Measurements from ENCODE around the gene TSKS.

TSKS gene

GRCh38 chr19:49799798-49800376 is 36.8 kb upstream of the TSKS start:
- TF ChIP-seq CTCF (IDR thresholded peaks at IDR 0.05; ENCODE audit: unreplicated experiment in 3 of 3) = no peak
- no peaks in the 10 kb centered on the region for H3K27me3 Mint-ChIP-seq (ENCODE audit: low read depth)
- peaks cover 49% of the 10 kb centered on the region for H3K36me3 Mint-ChIP-seq (ENCODE audit: low read depth)
- no peak overlapping the region for H3K27ac Mint-ChIP-seq
- H3K4me1 Mint-ChIP-seq = peaks cover 13% of the 10 kb centered on the region
- H3K4me3 Mint-ChIP-seq = no peak overlapping the region
- H3K9me3 Mint-ChIP-seq = no peaks in the 10 kb centered on the region

- Mint-ChIP-seq H3K9me3 (no peaks in the 10 kb centered on the region), H3K27ac (no peak overlapping the region), H3K27me3 (ENCODE audit: low read depth) (no peaks in the 10 kb centered on the region), H3K4me3 (no peak overlapping the region), H3K36me3 (ENCODE audit: low read depth) (peaks cover 54% of the 10 kb centered on the region), H3K4me1 (peaks cover 13% of the 10 kb centered on the region)
- TF ChIP-seq CTCF (IDR thresholded peaks at IDR 0.05; ENCODE audit: unreplicated experiment in 3 of 3) = no peak
These were observed 36.2 kb upstream of the TSKS start for GRCh38 chr19:49799271-49799797.

- H3K36me3 Mint-ChIP-seq (ENCODE audit: low read depth) = peaks cover 53% of the 10 kb centered on the region
- TF ChIP-seq CTCF (IDR thresholded peaks at IDR 0.05; ENCODE audit: unreplicated experiment in 3 of 3) = no peak
- peaks cover 12% of the 10 kb centered on the region for H3K4me1 Mint-ChIP-seq
- H3K4me3 Mint-ChIP-seq = no peak overlapping the region
- H3K9me3 Mint-ChIP-seq = no peaks in the 10 kb centered on the region
- H3K27me3 Mint-ChIP-seq (ENCODE audit: low read depth) = no peaks in the 10 kb centered on the region
- no peak overlapping the region for H3K27ac Mint-ChIP-seq
These were observed 35.5 kb upstream of the TSKS start for GRCh38 chr19:49798574-49798973.

- no peaks in the 10 kb centered on the region for H3K9me3 Mint-ChIP-seq
- no peak for TF ChIP-seq CTCF (IDR thresholded peaks at IDR 0.05; ENCODE audit: unreplicated experiment in 3 of 3)
- H3K4me3 Mint-ChIP-seq = no peak overlapping the region
- no peak overlapping the region for H3K27ac Mint-ChIP-seq
- peaks cover 51% of the 10 kb centered on the region for H3K36me3 Mint-ChIP-seq (ENCODE audit: low read depth)
- H3K4me1 Mint-ChIP-seq = peaks cover 4% of the 10 kb centered on the region
- no peaks in the 10 kb centered on the region for H3K27me3 Mint-ChIP-seq (ENCODE audit: low read depth)
These were observed 32.5 kb upstream of the TSKS start for GRCh38 chr19:49795615-49796014.

GRCh38 chr19:49793561-49793840 is 30.4 kb upstream of the TSKS start:
- Mint-ChIP-seq H3K27me3 (ENCODE audit: low read depth) (no peaks in the 10 kb centered on the region), H3K36me3 (ENCODE audit: low read depth) (peaks cover 51% of the 10 kb centered on the region), H3K9me3 (no peaks in the 10 kb centered on the region), H3K4me1 (peaks cover 11% of the 10 kb centered on the region), H3K4me3 (no peak overlapping the region), H3K27ac (no peak overlapping the region)
- no peak for TF ChIP-seq CTCF (IDR thresholded peaks at IDR 0.05; ENCODE audit: unreplicated experiment in 3 of 3)

- no peaks in the 10 kb centered on the region for H3K27me3 Mint-ChIP-seq (ENCODE audit: low read depth)
- peaks cover 52% of the 10 kb centered on the region for H3K36me3 Mint-ChIP-seq (ENCODE audit: low read depth)
- no peak for TF ChIP-seq CTCF (IDR thresholded peaks at IDR 0.05; ENCODE audit: unreplicated experiment in 3 of 3)
- H3K27ac Mint-ChIP-seq = no peak overlapping the region
- H3K4me3 Mint-ChIP-seq = no peak overlapping the region
- no peaks in the 10 kb centered on the region for H3K9me3 Mint-ChIP-seq
- peaks cover 11% of the 10 kb centered on the region for H3K4me1 Mint-ChIP-seq
These were observed 29.9 kb upstream of the TSKS start for GRCh38 chr19:49792829-49793560.

Measured in nephron (organoid).